D721Med (cell line): ENCODE data around the gene SLC44A3.

Experiments
- DNase-seq: peaks from one replicate; pipeline ENCODE4 v3.0.0; 2011; ENCODE audit warnings: low spot score; ENCODE audit not compliant: insufficient read length
- FAIRE-seq: peaks from 2 replicates; lab custom pipeline; 2011; peaks lifted over from hg19 to GRCh38; lab: Jason Lieb, UNC
- TF ChIP-seq, protein P1 (sequence below): IDR thresholded peaks from 2 replicates; pipeline ENCODE4 v1.5.1; 2012; ENCODE audit warnings: mild to moderate bottlenecking, control low read depth; ENCODE audit not compliant: insufficient read depth; ENCODE audit errors: missing control alignments

Gene SLC44A3

DNA sequence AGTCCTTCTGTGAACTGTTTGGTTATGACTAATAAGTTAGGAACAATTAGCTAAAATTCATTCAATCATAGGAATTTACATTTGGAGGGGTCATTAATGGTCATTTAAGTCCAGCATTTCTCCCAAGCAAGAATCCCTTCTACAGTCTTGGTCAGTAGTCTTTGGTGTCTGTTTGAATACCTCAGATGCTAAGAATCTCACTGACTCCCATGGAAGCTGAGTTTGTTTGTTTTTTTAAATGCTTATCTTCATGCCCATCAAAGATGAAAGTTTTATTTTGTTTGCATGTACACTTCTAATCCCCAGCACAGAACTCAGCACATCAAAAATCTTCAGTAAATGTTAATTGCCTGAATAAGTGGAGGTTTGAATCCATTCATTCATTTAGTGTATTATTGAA, 41.3 kb upstream of the SLC44A3 start:
- FAIRE-seq: no peak
- TF ChIP-seq, protein P1, sequence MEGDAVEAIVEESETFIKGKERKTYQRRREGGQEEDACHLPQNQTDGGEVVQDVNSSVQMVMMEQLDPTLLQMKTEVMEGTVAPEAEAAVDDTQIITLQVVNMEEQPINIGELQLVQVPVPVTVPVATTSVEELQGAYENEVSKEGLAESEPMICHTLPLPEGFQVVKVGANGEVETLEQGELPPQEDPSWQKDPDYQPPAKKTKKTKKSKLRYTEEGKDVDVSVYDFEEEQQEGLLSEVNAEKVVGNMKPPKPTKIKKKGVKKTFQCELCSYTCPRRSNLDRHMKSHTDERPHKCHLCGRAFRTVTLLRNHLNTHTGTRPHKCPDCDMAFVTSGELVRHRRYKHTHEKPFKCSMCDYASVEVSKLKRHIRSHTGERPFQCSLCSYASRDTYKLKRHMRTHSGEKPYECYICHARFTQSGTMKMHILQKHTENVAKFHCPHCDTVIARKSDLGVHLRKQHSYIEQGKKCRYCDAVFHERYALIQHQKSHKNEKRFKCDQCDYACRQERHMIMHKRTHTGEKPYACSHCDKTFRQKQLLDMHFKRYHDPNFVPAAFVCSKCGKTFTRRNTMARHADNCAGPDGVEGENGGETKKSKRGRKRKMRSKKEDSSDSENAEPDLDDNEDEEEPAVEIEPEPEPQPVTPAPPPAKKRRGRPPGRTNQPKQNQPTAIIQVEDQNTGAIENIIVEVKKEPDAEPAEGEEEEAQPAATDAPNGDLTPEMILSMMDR: no peak
- DNase-seq: no peak

DNA sequence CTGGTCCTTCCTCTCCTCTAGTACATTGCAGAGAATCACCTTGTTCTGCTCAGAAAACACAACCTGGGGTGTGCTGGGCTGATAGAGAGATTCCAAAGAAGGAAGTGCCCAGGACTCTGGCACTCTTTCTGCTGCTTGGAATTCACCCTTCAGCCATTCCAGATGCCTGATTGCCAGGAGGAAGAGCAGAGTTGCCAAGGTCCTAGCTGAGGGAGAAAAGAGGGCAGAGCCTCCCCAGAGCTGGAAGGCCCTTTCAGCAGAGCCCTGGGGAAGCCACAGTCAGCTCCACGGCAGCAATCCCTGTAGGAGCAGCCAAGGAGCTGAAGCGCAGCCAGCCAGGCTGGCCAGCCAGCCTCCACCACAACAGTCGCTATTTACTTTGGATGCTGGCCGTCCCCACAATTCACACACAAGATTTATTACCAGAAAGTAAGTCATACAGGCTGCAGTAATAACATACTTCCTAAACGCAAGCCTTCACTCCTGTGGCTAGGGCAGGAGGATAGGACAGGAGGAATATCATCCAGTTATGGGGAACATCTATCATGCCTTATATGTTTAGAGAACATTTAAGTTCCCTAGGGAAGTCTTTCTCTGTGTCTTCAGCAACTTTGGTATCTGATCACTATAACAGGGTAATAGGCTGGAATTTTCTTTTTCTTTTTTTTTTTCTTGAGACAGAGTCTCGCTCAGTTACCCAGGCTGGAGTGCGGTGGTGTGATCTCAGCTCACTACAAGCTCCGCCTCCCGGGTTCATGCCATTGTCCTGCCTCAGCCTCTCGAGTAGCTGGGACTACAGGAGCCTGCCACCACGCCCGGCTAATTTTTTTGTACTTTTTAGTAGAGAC, 36.6 kb upstream of the SLC44A3 start:
- FAIRE-seq: no peak
- no peak for DNase-seq
- TF ChIP-seq, protein P1: no peak

DNA sequence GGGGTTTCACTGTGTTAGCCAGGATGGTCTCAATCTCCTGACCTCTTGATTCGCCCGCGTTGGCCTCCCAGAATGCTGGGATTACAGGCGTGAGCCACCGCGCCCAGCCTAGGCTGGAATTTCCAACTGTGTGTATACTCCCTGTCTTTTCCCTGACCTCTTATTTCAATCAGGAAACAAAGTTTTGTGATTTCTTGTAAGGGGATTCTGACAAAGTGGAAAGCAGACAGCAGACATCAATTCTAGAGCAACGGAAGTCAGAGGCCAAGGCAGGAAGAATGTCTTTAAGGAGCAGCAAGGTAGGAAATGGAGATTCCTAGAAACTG, 36.0 kb upstream of the SLC44A3 start:
- FAIRE-seq: no peak
- no peak for DNase-seq
- TF ChIP-seq, protein P1: no peak

DNA sequence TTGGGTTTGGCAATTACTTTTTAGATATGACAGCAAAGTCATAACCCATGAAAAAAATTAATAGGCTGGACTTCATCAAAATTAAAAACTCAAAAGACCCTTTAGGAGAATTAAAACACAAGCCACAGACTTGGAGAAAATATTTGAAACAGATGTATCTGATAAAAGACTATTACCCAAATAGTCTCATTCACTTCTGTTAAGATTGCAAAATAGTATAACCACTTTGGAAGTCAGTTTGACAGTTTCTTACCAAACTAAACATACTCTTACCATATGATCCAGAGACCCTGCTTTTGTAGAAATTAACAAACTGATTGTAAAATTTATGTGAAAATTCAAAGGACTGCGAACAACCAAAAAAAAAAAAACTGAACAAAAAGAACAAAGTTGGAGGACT, 32.5 kb upstream of the SLC44A3 start:
- TF ChIP-seq, protein P1: no peak
- DNase-seq: no peak
- FAIRE-seq: no peak

DNA sequence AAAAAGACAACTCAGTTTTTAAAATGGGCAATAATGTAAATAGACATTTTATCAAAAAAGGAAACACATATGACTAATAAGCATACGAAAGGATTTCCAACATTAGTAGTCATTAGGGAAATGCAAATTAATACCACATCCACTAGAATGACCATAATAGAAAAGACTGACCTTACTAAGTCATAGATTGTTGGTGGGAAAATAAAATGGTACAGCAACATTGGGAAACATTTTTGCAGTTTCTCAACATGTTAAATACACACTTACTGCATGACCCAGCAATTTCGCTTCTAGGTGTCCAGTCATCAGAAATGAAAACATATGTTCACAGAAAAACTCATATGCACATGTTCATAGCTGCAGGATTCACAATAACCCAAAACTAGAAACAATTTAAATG, 29.9 kb upstream of the SLC44A3 start:
- TF ChIP-seq, protein P1: no peak
- DNase-seq (no peak), FAIRE-seq (no peak)

DNA sequence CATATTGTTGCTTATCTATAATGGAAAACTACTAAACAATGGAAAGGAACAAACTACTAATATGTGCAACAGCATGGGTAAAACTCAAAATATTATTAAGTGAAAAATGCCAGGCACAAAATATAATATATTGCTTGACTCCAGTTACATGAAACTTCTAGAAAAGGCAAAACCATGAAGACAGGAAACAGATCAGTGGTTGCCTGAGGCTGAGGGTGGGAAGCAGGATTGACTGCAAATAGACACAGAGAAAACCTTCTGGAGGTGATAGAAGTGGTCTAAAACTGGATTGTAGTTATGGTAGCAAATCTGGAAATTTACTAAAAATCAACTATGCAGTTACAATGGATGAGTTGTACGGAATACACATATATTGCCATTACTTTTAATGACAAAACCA, 29.5 kb upstream of the SLC44A3 start:
- FAIRE-seq: no peak
- TF ChIP-seq, protein P1: no peak
- no peak for DNase-seq
